HCT116 (cell line): ENCODE measurements around the gene SMAD7. TPM values are rescaled to one million over a fixed set of nuclear protein-coding genes. Genes with fewer than 3 reads are reported as not detected.

Experiments used
- ATAC-seq: fragments of 200-7000 bp; cut with Tn5 transposase; 2 replicates; pipeline ENCODE4 v1.9.1; 2020; ENCODE audit warnings: mild to moderate bottlenecking, moderate library complexity
- BruUV-seq: library from RNA; stranded (reverse); fragments of 400-500 nt; replicated peaks from 2 replicates; lab custom pipeline; 2021; lab: Mats Ljungman, UMichigan
- CTCF ChIA-PET: fragments of 300-600 bp; sonication (Branson Sonifier 250); formaldehyde crosslinking; loops from one replicate; lab custom pipeline; 2021; ENCODE audit warnings: antibody characterized with exemption; lab: Charles Lee
- POLR2A ChIA-PET: fragments of 300-600, 350-600 bp; sonication (Branson Sonifier 250); formaldehyde crosslinking; loops from one replicate; lab custom pipeline; 2021; ENCODE audit warnings: antibody characterized with exemption; lab: Charles Lee
- RAD21 ChIA-PET, 2 experiments: fragments of 300-600 bp; sonication (Branson Sonifier 250); formaldehyde crosslinking; loops; one replicate each; lab custom pipeline; 2023; ENCODE audit warnings: low total read pairs in 2 of 2; ENCODE audit not compliant: uncharacterized antibody in 2 of 2, unreplicated experiment in 2 of 2, low non-redundant PET in 1 of 2; lab: Charles Lee
- DNase-seq: peaks from one replicate; pipeline ENCODE4 v3.0.0-alpha.2; 2010; ENCODE audit warnings: low read depth, low spot score
- H2AFZ ChIP-seq: fragments of 200-600 bp; shearing (Covaris generic), sonication (generic); 2 replicates; pipeline ENCODE4 v1.6.1; 2017; ENCODE audit warnings: low read depth, mixed run types, mixed read lengths, antibody characterized with exemption, low read length; ENCODE audit not compliant: poor library complexity, severe bottlenecking
- H3K27ac ChIP-seq: 2 replicates; pipeline ENCODE4 v1.5.1; 2012; ENCODE audit warnings: low read depth, low read length
- H3K27me3 ChIP-seq: fragments of 200-600 bp; sonication (generic); 2 replicates; pipeline ENCODE4 v1.6.1; 2016; ENCODE audit warnings: mixed run types, low read length, mixed read lengths; ENCODE audit not compliant: insufficient read depth
- H3K36me3 ChIP-seq, 2 experiments: fragments of 200-500 bp in 1 of 2; fragments of 200-600 bp in 1 of 2; sonication (Bioruptor generic) in 1 of 2; sonication (generic) in 1 of 2; 2 replicates each; pipeline versions ENCODE4 v1.5.1 to v1.6.1; 2014 to 2016; ENCODE audit warnings: low read length in 2 of 2, inconsistent platforms in 1 of 2, mixed read lengths in 1 of 2, mixed run types in 1 of 2; ENCODE audit not compliant: insufficient read depth in 2 of 2, control insufficient read depth in 1 of 2
- H3K4me1 ChIP-seq, 2 experiments: fragments of 200-600 bp in 1 of 2; sonication (generic) in 1 of 2; 2 replicates each; pipeline versions ENCODE4 v1.5.1 to v1.6.1; 2012 to 2017; ENCODE audit warnings: low read length in 2 of 2, inconsistent platforms in 1 of 2, mild to moderate bottlenecking in 1 of 2, mixed read lengths in 1 of 2, mixed run types in 1 of 2, moderate library complexity in 1 of 2; ENCODE audit not compliant: insufficient read depth in 2 of 2, control insufficient read depth in 1 of 2
- H3K4me2 ChIP-seq: fragments of 200-600 bp; sonication (generic); 2 replicates; pipeline ENCODE4 v1.6.1; 2017; ENCODE audit warnings: mixed run types, low read length, mixed read lengths
- H3K4me3 ChIP-seq, 2 experiments: fragments of 200-600 bp in 1 of 2; sonication (generic) in 1 of 2; replicated peaks in 1 of 2; 2 replicates each; pipeline ENCODE4 v1.5.1; 2011 to 2016; ENCODE audit warnings: low read length in 2 of 2, control low read depth in 1 of 2, low read depth in 1 of 2, mild to moderate bottlenecking in 1 of 2, mixed read lengths in 1 of 2, mixed run types in 1 of 2
- H3K79me2 ChIP-seq: fragments of 200-600 bp; sonication (generic); 2 replicates; pipeline ENCODE4 v1.6.1; 2017; ENCODE audit warnings: mild to moderate bottlenecking, mixed run types, low read length, moderate library complexity, mixed read lengths; ENCODE audit not compliant: insufficient read depth
- H3K9ac ChIP-seq: fragments of 200-600 bp; sonication (generic); 2 replicates; pipeline ENCODE4 v1.6.1; 2016; ENCODE audit warnings: low read length, mixed read lengths
- H3K9me2 ChIP-seq: fragments of 200-600 bp; sonication (generic), shearing (Covaris generic); 2 replicates; pipeline ENCODE4 v1.6.1; 2017; ENCODE audit warnings: mixed run types, mild to moderate bottlenecking, moderate library complexity; ENCODE audit not compliant: insufficient read depth
- H3K9me3 ChIP-seq, 2 experiments: fragments of 200-500 bp in 1 of 2; fragments of 200-600 bp in 1 of 2; sonication (Bioruptor generic) in 1 of 2; sonication (generic) in 1 of 2; 2 replicates each; pipeline ENCODE4 v1.6.1; 2014 to 2017; ENCODE audit warnings: low read length in 2 of 2, mixed read lengths in 2 of 2, inconsistent platforms in 1 of 2, low read depth in 1 of 2, mild to moderate bottlenecking in 1 of 2, mixed run types in 1 of 2, moderate library complexity in 1 of 2; ENCODE audit not compliant: control insufficient read depth in 1 of 2, insufficient read depth in 1 of 2
- H4K20me1 ChIP-seq: fragments of 200-600 bp; sonication (generic), shearing (Covaris generic); 2 replicates; pipeline ENCODE4 v1.6.1; 2017; ENCODE audit warnings: mixed run types, mild to moderate bottlenecking, moderate library complexity; ENCODE audit not compliant: insufficient read depth
- CEBPB ChIP-seq: IDR thresholded peaks from 2 replicates; pipeline ENCODE4 v1.6.1; 2012; ENCODE audit warnings: low read depth
- EGR1 ChIP-seq: IDR thresholded peaks from 2 replicates; pipeline ENCODE4 v1.6.1; 2012; ENCODE audit warnings: low read depth
- EZH2 ChIP-seq: fragments of 200-600 bp; sonication (generic); IDR thresholded peaks from 2 replicates; pipeline ENCODE4 v1.6.1; 2017; ENCODE audit warnings: antibody characterized with exemption, mixed run types
- EZH2phosphoT487 ChIP-seq: fragments of 200-600 bp; IDR thresholded peaks from 2 replicates; pipeline ENCODE4 v1.6.1; 2018; ENCODE audit warnings: antibody characterized with exemption, borderline replicate concordance
- FOSL1 ChIP-seq: IDR thresholded peaks from 2 replicates; pipeline ENCODE4 v1.6.1; 2012; ENCODE audit warnings: low read depth
- JUND ChIP-seq: IDR thresholded peaks from 2 replicates; pipeline ENCODE4 v1.6.1; 2012
- POLR2A ChIP-seq: IDR thresholded peaks from 2 replicates; pipeline ENCODE4 v1.7.0; 2011; ENCODE audit warnings: borderline replicate concordance; ENCODE audit not compliant: insufficient read depth, insufficient read length; ENCODE audit errors: extremely low read depth
- SIN3A ChIP-seq: IDR thresholded peaks from 2 replicates; pipeline ENCODE4 v1.6.1; 2012; ENCODE audit warnings: low read depth
- SRF ChIP-seq: IDR thresholded peaks from 2 replicates; pipeline ENCODE4 v1.6.1; 2012; ENCODE audit warnings: low read depth
- ZNF274 ChIP-seq: fragments of 200-500 bp; sonication (Bioruptor generic); IDR thresholded peaks from 2 replicates; pipeline ENCODE4 v1.6.1; 2014; ENCODE audit warnings: mild to moderate bottlenecking, low read depth, low read length, inconsistent platforms
- intact Hi-C: fragments of 100-400 bp; cut with micrococcal nuclease; formaldehyde crosslinking; loops from 2 replicates; pipeline ENCODE4 v1.10.0; 2022
- total RNA-seq: library from RNA; stranded (reverse); gene quantifications from one replicate; pipeline ENCODE4 v1.2.1, GENCODE V29; 2021; ENCODE audit not compliant: unreplicated experiment
- TF ChIP-seq, protein P1 (sequence below), 3 experiments: fragments of 200-600 bp in 1 of 3; sonication (generic) in 1 of 3; IDR thresholded peaks in 2 of 3; conservative IDR thresholded peaks in 1 of 3; 2 replicates each; pipeline ENCODE4 v1.5.1; 2012 to 2017; ENCODE audit warnings: low read depth in 2 of 3, low read length in 2 of 3, antibody characterized with exemption in 1 of 3, borderline replicate concordance in 1 of 3, control low read depth in 1 of 3, mild to moderate bottlenecking in 1 of 3, mixed read lengths in 1 of 3, mixed run types in 1 of 3, moderate library complexity in 1 of 3; ENCODE audit not compliant: insufficient read depth in 1 of 3

The SMAD7 gene
- total RNA-seq, 1 experiment from 2014 or later = 7.2 TPM

DNA sequence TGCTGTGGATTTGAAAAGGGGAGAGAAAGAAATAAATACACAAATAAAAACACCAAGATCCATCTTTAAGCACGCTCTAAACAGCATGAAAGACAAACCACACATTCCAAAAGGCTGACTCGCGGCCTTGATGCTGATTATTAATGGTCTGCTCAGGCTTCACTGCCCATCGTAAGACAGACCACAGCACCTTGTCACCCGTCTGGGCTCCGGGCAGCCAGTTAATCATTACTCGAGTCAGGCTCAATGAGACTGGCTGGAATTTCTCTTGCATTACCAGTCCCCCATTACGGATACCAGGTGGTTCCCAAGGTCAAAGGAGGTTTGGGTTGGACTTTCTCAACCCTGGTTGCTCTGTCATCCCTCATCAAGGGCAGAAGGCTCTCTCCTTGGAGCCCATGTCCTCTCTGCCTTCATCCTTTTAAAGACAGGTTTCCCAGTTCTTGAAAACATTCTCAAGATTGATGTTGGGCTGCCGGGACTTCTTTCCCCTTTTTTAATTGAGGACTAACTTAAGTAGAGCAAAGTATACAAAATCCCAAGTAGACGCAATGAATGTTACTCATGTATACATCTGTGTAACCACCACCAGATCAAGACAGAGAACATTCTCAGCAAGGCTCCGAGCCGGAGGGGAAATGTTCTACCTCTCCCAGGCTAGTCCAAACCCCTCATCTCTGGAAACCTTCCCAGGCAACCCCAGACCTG lies 8.1 kb downstream of the SMAD7 start (continued):
- TF ChIP-seq JUND = no peak
- TF ChIP-seq SIN3A = no peak
- no peak for TF ChIP-seq SRF
- TF ChIP-seq EZH2phosphoT487 = no peak

DNA sequence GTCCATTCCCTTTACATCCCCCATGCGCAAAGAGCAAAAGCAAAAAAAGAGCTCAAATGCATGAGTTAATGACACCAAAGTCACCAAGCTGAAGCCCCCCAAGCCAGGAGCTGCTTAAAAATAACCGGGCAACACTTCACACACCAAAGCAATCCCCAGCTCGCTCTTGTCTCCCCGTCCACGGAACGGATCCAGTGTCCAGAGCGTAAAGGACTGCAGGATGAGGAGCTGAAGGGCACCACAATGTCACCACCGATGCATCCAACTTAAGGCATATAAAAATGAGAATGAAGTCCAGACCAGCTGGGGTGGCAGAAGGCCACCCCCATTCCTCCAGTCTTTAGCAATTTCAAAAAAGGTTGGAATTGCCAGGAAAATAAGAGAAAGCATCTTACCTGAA lies 8.7 kb downstream of the SMAD7 start:
- Histone ChIP-seq H4K20me1 (peaks cover 3% of the 10 kb centered on the region; the same call in 1 of the 2 replicates), H3K27ac (peak overlapping the region; percentile 35; the same call in 1 of the 2 replicates), H3K27me3 (peaks cover 36% of the 10 kb centered on the region; the same call in 1 of the 2 replicates), H3K9me2 (no peaks in the 10 kb centered on the region), H2AFZ (no peak overlapping the region), H3K9ac (peak overlapping the region; percentile 45), H3K4me1 (peaks cover 87 to 98% of the 10 kb centered on the region in 2 experiments), H3K36me3 (no peaks in the 10 kb centered on the region), H3K4me3 (peak overlapping the region in 1 of 2 experiments; percentile 21; a peak in 2 of 4 replicates), H3K79me2 (peaks cover 9% of the 10 kb centered on the region), H3K9me3 (no peaks in the 10 kb centered on the region), H3K4me2 (peak overlapping the region; percentile 66)
- ChIA-PET CTCF (no interaction called here), POLR2A (no interaction called here), RAD21 (no interaction called here)
- intact Hi-C loops = loop anchor here (5.0 to 10.0 kb wide), 4 partner anchors 55 to 267 kb away; no protein-coding TSS in a partner anchor
- DNase-seq (no peak), ATAC-seq (no peak)
- no TSS peak for BruUV-seq
- TF ChIP-seq EGR1 = no peak
- no peak for TF ChIP-seq POLR2A
- no peak for TF ChIP-seq CEBPB
- TF ChIP-seq FOSL1 = no peak
- TF ChIP-seq, protein P1, sequence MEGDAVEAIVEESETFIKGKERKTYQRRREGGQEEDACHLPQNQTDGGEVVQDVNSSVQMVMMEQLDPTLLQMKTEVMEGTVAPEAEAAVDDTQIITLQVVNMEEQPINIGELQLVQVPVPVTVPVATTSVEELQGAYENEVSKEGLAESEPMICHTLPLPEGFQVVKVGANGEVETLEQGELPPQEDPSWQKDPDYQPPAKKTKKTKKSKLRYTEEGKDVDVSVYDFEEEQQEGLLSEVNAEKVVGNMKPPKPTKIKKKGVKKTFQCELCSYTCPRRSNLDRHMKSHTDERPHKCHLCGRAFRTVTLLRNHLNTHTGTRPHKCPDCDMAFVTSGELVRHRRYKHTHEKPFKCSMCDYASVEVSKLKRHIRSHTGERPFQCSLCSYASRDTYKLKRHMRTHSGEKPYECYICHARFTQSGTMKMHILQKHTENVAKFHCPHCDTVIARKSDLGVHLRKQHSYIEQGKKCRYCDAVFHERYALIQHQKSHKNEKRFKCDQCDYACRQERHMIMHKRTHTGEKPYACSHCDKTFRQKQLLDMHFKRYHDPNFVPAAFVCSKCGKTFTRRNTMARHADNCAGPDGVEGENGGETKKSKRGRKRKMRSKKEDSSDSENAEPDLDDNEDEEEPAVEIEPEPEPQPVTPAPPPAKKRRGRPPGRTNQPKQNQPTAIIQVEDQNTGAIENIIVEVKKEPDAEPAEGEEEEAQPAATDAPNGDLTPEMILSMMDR (IDR thresholded peaks at IDR 0.05 in 2 of 3, conservative IDR thresholded peaks at IDR 0.05 in 1 of 3; ENCODE audit: borderline replicate concordance in 1 of 3, insufficient read depth in 1 of 3, low read depth in 2 of 3, low read length in 2 of 3) = no peak
- no peak for TF ChIP-seq EZH2
- TF ChIP-seq ZNF274 = no peak
